GM19238 (cell line): Measurements from ENCODE around the gene GSTA1.
"Not testable (repeated sequence)": the region's sequence is repeated elsewhere in the genome, so short reads cannot be mapped to it uniquely, and the experiment has no call there.

ENCODE experiments used
- DNase-seq: peaks from one replicate; pipeline ENCODE4 v3.0.0; 2011; ENCODE audit warnings: low spot score; ENCODE audit not compliant: insufficient read length

GSTA1 gene

DNA sequence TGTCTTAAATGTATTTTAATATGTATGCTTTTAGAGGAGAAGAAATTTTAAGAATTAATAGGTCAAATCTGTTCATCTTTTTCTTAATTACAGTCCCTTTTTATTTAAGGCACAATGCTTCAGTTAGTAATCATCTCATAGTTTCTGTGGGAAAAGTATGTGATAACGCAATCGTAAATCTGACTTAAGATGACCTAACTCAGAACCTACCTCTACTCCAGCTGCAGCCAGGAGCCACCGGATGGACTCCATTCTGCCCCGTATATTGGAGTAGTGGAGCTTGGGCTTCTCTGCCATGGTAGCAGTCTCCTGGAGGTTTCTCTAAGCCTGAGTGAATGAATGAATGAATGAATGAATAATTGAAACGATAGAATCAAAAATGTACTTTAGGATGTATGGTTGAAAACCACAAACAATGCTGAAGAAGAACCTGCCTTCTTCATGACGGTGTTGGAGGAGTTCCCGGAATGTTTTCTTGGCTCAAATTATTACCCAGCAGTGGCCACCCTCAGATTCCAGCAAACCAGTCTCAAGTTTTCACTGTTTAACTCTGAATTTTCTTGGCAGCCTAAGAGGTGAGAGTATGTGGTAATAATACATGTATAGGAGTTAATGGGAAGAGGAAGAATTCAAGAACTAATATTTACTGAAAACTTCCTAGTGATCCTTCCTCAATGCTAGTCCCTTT, 45.8 kb downstream of the GSTA1 start:
- not testable (repeated sequence) for DNase-seq

DNA sequence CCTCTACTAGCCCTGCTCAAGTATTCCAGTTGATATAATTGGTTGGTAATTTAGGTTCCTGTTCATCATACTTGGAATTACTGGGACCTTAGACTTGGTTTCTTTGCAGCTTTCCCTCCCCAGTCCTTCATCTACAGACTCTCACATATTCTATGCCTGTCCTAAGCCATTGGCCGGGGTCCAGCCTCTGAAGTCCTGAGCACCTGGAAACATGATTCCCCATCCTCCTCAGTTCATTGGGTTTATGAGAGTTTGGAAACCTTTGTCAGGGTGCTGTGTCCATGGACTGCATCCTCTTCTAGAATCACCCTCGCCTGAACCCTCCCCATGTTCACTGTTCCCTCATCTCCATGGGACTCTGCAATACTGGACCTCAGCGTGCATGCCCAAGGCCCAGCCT, 49.2 kb downstream of the GSTA1 start:
- DNase-seq = no peak

DNA sequence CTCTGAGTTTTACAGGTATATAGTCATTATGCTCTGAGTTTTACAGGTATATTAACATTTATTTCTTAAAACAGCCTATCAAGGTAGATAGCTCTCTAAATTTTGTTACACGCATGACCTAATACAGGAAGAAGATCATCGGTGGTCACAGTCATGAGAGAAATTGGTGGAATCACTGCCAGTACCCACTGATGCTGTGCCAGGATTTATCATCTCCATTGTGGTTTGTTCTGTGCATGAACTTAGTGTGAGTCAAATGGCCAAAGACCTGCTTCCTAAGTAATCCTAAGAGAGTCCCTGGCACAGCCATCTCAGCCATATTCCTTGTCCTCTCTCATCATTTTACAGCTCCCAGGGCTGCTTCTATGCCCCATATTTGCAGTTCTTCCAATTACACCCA, 50.5 kb downstream of the GSTA1 start:
- DNase-seq = not testable (repeated sequence)

DNA sequence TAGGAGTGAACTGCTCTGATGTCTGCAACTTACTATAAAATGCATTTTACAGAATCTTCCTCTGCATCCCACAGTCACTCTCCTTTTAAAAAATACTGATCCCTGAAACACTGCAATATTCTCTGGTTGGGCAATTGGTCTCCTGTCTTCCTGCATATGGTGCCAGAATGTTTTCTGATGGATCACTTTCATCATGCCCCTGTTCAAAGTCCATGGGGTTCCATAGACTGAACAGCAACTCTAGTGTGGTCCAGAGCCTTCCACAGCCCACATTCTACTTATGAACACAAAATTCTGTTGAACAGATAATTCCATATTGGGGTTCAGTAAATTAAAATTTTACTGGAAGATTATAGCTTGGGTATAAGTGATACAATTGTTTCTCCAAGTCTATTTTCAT, 51.3 kb downstream of the GSTA1 start:
- no peak for DNase-seq

DNA sequence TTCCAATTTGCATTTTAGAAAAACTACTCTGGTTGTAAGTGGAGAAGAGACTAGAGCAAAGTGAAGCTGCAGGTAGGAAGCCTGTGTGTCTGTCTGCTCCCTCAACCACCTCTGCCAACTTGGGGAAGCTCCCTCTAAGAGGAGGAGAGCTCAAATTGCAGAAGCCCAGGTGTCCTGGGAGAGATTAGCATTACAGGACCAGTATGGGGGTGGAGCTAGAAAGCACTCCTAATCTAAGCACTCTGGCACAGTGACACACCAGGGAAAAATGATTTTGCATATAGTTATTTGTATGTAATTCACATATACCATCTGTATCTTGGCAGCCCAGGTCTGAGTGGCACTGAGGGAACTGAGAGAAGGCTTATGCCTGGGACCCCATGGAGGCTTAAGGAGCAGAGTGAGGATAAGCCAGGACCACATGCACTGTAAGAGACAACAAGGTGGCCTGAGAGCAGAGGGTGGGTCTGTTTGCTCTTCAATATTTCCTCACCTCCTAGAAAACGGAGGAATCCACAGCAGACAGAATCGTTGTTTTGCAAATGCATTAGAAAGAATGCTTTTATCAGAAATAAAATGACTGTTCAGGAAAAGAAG, 54.0 kb downstream of the GSTA1 start:
- DNase-seq = no peak

DNA sequence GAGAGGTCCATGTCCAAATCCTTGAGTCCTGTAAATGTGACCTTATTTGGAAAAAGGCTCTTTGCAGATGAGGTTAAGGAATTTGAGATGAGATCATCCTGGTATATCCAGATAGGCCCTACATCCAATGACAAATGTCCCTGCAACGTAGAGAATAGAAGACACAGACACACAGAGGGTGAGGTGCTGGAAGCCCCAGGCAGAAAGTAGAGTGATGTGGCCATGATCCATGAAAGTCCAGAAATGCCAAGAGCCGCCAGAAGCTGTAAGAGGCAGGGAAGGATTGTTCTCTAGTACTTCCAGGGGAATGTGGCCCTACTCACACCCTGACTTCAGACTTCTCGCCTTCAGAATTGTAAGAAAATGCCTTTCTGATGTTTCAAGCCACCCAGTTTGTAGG, 56.3 kb downstream of the GSTA1 start:
- not testable (repeated sequence) for DNase-seq

DNA sequence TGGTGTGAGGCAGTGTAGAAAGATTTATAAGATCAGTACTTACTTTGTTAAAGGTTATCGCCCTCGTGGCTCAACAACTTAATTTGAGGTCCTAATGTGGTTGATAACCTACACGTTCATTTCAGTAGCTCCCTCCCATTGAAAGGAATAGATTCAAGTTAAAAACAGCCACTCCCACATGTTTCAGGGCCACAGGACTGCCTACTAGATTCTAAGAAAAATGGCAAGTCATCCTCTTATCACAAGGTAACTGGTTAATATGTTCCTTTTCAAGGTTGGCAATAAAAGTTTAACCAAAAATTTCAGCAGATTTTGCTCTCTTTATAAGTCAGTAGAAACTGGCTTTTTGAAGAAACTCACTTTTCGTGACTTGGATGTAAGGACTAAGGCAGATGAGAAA, 57.4 kb downstream of the GSTA1 start:
- no peak for DNase-seq

DNA sequence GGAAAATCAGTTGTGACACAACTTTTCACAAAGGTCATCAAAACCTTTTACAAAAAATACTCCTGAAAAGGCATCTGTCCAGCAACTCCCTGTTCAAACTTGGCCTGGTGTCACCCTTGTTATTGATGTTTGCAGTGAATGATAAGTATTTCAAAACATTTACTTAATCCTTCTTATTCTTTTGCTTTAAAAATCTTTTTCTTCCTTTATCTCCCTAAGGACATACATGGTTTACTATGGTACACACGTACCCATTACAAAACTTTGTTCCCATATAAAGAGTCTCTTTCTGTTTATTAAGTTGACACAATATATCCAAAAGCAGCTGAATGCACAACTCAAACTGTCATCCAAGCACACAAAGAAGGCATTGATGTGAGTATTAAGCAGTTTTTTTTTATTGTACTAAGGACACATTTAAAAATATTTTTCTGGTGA, 57.8 kb downstream of the GSTA1 start:
- DNase-seq = no peak

DNA sequence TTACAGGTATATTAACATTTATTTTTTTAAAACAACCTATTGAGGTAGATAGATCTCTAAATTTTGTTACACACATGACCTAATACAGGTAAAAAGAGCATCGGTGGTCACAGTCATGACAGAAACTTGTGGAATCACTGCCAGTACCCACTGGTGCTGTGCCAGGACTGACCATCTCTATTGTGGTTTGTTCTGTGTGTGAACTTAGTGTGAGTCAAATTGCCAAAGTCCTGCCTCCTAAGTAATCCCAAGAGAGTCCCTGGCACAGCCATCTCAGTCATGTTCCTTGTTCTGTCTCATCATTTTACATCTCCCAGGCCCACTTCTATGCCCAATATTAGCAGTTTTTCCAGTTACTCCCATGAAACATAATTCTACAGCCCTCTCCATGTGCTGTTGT, 61.7 kb downstream of the GSTA1 start:
- DNase-seq = no peak
